ENCODE results near the gene PSD4. TPM values are rescaled to one million over a fixed set of nuclear protein-coding genes. Genes with fewer than 3 reads are reported as not detected.

Gene PSD4
- total and polyA plus RNA-seq, 4 donors = 20.9 to 48.1 (median 29.0) TPM

GRCh38 chr2:113162869-113163268 lies 10.9 kb upstream of the PSD4 start:
- ATAC-seq (ENCODE audit: insufficient read depth, low FRiP score) (no peak), DNase-seq (no peak)
- Histone ChIP-seq H3K27ac (ENCODE audit: low read depth in 1 of 2, low read length in 1 of 2) (no peak overlapping the region), H3K9ac (ENCODE audit: insufficient read depth in 1 of 2, low read length in 2 of 2) (no peak overlapping the region), H3K4me3 (no peak overlapping the region), H3K36me3 (ENCODE audit: control insufficient read depth in 4 of 4, insufficient read depth in 4 of 4, low read length in 4 of 4) (no peaks in the 10 kb centered on the region), H3K9me3 (ENCODE audit: control insufficient read depth in 4 of 4, insufficient read depth in 3 of 4, low read length in 3 of 4) (no peaks in the 10 kb centered on the region), H3K4me1 (ENCODE audit: control insufficient read depth in 5 of 5, insufficient read depth in 5 of 5, low read length in 5 of 5) (peaks cover 0 to 10% (median 0%) of the 10 kb centered on the region in 5 donors), H3K27me3 (ENCODE audit: control insufficient read depth in 3 of 3, insufficient read depth in 3 of 3, low read length in 2 of 3) (no peaks in the 10 kb centered on the region)
- no peak for TF ChIP-seq CTCF (IDR thresholded peaks at IDR 0.05; ENCODE audit: control extremely low read depth, extremely low read depth)

- no peaks in the 10 kb centered on the region for H3K4me1 ChIP-seq (ENCODE audit: control insufficient read depth in 5 of 5, insufficient read depth in 5 of 5, low read length in 5 of 5)
- no peak for DNase-seq
- no peak for TF ChIP-seq CTCF (IDR thresholded peaks at IDR 0.05; ENCODE audit: control extremely low read depth, extremely low read depth)
- no peaks in the 10 kb centered on the region for H3K36me3 ChIP-seq (ENCODE audit: control insufficient read depth in 4 of 4, insufficient read depth in 4 of 4, low read length in 4 of 4)
- no peak overlapping the region for H3K4me3 ChIP-seq
- peak overlapping the region in 1 of 2 donors; percentile 8 for H3K27ac ChIP-seq (ENCODE audit: low read depth in 1 of 2, low read length in 1 of 2)
- H3K9me3 ChIP-seq (ENCODE audit: control insufficient read depth in 4 of 4, insufficient read depth in 3 of 4, low read length in 3 of 4) = no peaks in the 10 kb centered on the region
- no peak for ATAC-seq (ENCODE audit: insufficient read depth, low FRiP score)
- 74 to 81% methylated on average over 11 of the region's 11 CpGs for WGBS, 2 donors
- no peaks in the 10 kb centered on the region for H3K27me3 ChIP-seq (ENCODE audit: control insufficient read depth in 3 of 3, insufficient read depth in 3 of 3, low read length in 2 of 3)
- H3K9ac ChIP-seq (ENCODE audit: insufficient read depth in 1 of 2, low read length in 2 of 2) = no peak overlapping the region
Measured at GRCh38 chr2:113164215-113164929, 9.4 kb upstream of the PSD4 start.

GRCh38 chr2:113164930-113165585 lies 8.7 kb upstream of the PSD4 start:
- no peaks in the 10 kb centered on the region for H3K4me1 ChIP-seq (ENCODE audit: control insufficient read depth in 5 of 5, insufficient read depth in 5 of 5, low read length in 5 of 5)
- peak overlapping the region in 1 of 2 donors; percentile 8 for H3K27ac ChIP-seq (ENCODE audit: low read depth in 1 of 2, low read length in 1 of 2)
- no peaks in the 10 kb centered on the region for H3K27me3 ChIP-seq (ENCODE audit: control insufficient read depth in 3 of 3, insufficient read depth in 3 of 3, low read length in 2 of 3)
- ATAC-seq (ENCODE audit: insufficient read depth, low FRiP score) (peak; percentile 19), DNase-seq (no peak)
- TF ChIP-seq CTCF (IDR thresholded peaks at IDR 0.05; ENCODE audit: control extremely low read depth, extremely low read depth) = no peak
- no peak overlapping the region for H3K9ac ChIP-seq (ENCODE audit: insufficient read depth in 1 of 2, low read length in 2 of 2)
- no peaks in the 10 kb centered on the region for H3K36me3 ChIP-seq (ENCODE audit: control insufficient read depth in 4 of 4, insufficient read depth in 4 of 4, low read length in 4 of 4)
- WGBS, 2 donors = 74 to 89% methylated on average over 10 of the region's 10 CpGs
- H3K9me3 ChIP-seq (ENCODE audit: control insufficient read depth in 4 of 4, insufficient read depth in 3 of 4, low read length in 3 of 4) = no peaks in the 10 kb centered on the region
- H3K4me3 ChIP-seq = no peak overlapping the region

All from lung (tissue), 12 donors.